ENCODE data around the gene CASTOR1.

Gene CASTOR1

DNA sequence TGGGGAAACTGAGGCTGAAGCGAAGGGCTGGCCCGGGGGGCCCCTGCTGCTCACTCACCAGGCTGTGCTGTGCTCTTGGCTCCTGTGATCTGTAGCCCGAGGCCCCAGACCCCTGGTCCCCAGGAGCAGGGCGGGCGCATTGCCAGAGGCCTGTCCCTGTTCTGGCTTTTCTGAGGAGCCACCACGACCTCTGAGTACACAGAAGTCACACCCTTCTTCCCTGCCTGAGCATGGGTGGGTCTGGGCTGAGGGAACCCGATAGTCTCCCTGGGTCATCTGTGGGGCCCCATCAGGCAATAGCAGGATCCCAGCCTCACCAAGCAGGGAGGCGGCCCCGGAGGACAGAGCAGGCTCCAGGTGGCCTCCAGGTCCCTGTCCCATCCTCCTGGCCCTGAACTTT is 5.1 kb downstream of the CASTOR1 start:
- DNase-seq: no peak

DNA sequence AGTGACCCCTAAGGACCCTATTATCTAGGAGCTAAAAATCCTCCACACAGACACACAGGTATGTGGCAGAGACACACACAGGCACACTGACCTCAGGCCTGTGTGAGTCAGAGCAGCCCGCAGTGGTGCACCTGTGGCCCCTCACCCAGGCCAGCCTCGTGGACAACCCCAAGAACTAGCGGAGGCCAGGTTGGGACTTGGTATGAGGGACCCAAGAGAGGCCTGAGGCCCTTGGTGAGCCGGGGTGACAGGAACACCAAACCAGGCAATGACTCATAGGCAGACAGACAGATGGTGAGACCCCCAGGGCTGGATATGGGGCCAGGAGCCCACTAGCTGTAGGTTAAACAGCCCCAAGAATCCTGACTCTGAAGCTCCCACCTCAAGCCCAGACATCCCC is 6.0 kb downstream of the CASTOR1 start:
- no peak for DNase-seq

DNA sequence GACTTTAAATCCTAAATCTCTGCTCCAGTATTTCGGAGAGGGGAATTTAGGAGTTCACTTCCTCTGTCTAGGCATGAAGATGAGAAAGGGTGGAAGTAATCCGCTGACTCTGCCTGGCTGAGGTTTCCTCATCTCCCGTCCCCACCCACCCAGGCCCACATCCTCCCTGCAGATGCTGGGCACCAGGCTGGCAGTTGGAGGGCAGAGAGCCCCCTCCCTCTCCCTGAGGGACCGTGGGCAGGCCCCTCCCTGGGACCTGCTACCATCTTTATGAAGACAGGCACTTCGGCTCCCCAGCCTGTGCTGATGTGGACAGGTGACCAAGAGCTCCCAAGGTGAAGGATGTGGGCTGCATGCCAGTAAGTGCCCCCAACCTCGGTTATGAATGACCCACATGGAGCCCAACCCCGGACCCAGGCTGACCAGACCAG is 6.7 kb downstream of the CASTOR1 start:
- no peak for DNase-seq

DNA sequence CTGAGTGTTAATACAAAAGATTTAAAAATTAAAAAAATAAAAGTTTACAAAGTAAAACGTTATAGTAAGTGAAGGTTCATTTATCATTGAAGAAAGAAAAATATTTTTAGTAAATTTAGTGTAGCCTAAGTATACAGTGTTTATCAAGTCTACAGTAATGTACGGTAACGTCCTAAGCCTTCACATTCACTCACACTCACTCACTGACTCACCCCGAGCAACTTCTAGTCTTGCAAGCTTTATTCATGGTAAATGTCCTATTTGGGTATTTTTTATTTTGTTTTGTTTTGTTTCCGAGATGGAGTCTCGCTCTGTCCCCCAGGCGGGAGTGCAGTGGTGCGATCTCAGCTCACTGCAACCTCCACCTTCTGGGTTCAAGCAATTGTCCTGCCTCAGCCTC is 8.8 kb downstream of the CASTOR1 start:
- no peak for DNase-seq

DNA sequence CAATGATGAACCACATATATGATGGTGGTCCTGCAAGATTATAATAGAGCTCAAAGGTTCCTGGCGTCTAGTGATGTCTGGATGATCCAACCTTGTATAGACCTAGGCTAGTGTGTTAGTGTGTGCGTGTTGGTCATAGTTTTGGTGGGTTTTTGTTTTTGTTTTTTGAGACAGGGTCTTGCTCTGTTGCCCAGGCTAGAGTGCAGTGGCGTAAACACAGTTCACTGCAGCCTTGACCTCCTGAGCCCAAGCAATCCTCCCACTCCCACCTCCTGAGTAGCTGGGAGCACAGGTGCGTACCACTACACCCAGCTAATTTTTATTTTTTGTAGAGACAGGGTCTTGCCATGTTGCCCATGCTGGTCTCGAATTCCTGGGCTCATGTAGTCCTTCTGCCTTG is 9.4 kb downstream of the CASTOR1 start:
- DNase-seq: no peak

DNA sequence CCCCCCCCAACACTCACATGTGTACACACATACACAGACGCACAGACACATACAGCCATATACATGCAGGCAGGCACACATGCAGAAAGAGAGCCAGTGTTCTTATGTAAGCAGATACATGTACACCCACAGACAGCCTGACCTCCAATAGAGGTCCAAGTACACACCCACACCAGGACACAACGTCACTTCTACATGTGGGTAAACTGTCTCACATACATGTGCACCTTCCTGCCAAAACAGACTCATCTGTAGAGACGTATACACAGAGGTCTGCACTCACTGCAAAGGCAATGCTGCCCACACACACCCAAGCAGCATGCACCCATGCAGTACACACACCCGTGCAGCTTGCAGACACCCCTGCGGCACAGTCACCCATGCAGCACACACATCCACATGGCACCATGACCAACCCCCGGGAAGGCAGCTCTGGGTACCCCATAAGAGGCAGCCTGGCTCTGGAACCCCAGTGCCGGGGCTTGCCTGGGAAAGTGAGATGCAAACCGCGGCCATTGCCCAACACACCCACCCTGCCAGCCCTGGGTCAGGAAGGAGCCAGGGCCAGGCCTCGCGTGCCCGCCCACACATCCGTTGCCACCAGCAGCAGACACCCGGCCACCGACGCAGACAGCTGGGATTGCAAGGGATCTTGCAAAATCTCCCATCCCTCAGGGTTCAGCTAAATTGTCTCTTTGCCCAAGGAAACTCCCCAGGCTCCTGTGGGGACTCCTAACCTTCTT is 10.1 kb downstream of the CASTOR1 start:
- DNase-seq: no peak

DNA sequence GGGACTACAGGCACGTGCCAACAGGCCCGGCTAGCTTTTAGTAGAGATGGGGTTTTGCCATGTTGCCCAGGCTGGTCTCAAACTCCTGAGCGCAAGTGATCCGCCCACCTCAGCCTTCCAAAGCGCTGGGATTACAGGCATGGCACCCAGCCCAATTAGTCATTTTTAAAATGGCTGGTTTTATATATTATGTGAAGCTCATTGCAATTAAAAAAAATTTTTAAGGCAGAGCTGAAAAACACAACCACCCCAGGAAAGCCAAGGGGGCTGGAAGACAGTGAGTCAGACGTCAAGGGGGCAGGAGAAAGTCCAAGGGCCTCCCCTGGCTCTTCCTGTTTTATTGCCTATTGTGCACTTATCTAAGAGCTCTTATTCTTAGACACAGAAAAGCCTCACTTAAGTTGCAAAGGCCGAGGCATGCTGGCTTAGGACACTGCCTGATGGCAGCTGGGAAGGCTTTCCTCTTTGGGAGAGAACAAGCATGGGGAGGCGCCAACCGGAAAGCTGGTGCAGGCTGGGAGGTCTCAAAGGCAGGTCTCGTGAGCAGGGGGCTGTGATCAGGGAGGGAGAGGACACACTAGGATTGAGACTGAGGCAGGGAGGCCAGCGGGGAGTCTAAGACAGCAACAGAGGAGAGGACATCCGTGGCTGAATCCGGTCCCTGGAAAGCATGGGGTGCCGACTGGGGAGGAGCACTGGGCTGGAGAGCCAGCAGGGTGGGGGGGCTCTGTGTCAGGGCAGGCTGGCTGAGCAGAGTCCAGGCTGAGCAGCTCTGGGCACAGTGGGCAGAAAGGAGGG is 11.6 kb downstream of the CASTOR1 start:
- DNase-seq: no peak

DNA sequence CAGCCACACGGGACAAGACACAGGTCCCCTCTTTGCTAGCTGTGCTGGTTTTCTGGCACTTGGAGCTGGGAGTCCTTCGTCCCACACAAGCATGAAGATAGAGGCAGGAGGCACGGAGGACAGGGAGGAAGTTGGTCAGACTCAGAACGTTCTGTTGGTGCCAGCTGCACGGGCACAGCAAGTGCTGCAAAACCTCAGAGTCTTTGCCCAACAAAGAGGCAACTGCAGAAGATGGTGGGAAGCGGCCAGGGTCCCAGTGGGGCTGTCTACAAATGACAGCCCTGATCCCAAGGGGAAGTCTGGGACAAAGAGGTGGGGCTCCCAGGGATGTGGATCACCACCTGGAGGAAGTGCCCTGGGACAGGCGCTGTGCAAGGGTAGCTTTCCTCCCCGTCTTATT is 13.3 kb downstream of the CASTOR1 start:
- DNase-seq: no peak

DNA sequence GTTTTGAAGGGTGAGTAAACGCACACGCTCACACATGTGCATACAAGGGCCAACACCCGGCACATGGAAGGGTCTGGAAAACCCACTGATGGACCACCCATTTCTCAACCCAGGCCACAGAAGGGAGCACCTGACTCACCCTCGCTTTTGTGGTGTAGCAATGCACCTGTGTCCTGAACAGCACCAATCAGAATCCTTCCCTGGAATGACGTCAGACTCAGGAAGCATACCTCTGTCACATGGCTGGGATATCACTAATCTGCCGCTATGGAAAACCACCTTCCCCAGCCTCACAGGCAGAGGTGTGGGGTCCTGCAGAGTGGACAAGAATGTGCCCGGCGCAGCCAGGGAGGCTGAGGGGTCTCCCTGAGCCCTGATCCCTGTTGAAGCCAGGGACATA is 13.7 kb downstream of the CASTOR1 start:
- no peak for DNase-seq

DNA sequence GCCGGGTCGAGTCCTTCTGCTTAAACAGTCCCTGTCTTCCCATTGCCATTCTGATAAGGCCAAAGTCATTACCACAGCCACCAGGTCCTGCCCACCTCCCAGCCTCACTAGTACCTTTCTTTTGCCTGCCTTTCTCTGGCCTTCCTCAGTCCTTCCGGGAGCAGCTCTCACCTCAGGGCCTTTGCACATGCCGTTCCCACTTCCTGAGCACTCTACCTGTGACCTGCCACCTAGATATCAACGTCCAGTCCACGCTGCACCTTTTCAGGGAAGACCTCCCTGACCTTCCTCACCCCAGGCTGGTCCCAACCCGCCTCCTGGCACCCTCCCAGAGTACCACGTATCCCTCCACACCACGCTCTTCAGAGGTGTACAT is 14.9 kb downstream of the CASTOR1 start:
- DNase-seq: no peak

DNA sequence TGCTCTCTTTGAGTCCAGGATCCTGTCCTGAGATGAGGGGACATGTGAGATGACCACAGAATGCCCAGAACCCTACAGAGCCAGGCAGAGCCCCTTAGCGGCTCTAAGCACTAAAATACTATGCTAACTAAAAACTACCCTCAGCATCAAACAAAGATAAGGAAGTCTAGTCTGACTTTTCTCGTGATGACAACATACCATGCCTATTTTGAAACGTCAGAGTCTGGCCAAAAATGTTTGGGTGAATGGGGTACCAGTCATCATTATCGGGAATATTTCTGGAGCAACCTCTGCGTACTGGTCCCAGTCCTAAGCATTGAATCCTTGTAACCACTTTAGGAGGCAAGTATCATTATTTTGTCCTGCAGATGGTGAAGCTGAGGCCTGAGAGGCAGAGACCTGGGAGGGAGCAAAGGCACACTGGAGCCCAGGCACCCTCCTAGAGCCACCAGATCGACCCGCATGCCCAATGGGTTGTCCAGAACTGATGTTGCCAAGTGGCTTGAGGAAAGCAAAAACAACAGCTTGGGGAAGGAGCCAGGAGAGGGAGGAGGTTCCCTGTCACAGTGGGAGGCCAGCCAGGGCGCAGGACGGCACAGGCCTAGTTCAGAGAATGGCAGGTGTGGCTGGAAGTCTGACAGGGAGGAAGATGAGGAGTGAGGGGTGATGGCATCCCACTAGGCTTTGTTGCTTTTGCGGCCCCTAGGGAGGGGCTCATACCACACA is 15.4 kb downstream of the CASTOR1 start:
- DNase-seq: no peak

DNA sequence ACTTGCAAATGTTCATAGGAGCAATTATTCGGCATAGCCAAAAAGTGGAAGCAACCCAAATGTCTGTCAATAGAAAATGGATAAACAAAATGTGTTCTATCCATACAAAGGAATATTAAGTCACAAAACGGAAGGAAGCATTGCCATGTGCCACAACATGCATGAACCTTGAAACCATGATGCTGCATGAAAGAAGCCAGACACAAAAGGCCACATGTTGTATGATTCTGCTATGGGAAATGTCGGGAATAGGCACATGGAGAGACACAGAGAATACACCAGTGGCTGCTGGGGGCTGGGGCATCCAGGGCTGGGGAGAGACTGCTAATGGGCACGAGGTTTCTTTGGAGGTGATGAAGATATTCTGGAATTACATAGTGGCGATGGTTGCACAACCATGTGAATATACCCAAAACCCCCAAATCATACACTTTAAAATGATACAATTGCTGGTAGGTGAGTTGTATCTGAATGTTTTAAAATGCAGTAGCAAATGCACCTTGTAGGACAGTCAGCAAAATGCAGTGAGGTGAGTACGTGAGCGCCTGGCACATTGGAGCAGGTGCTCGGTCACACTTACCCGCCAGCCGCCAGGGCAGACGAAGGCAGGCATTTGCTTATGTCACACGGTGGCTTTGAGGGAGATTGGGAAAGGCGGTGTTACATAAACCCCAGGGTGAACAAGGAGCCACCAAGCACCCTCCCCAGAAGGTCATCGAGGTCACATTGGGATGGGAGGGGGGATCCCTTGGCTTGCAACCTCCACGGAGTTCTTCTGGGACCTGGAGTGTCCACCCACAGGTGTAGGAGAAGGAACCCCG is 16.3 kb downstream of the CASTOR1 start:
- no peak for DNase-seq

DNA sequence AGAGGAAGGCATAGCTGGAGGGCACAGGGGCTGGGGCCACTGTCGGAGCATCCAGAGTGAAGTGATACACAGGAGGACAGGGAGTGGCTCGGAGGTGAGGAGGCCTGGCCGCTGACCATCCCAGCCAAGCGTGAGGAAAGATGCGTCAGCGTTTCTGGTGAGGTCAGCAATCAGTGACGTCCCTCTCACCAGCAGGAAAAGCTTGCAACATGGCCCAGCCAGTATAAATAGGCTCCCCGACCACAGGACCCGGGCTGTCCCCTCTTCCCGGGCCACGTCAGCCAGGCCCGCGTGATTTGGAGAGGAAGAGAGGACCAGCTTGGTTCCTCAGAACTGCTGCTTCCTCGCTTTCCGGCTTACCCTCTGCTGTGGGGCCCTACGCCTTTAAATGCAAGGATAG is 18.5 kb downstream of the CASTOR1 start:
- DNase-seq: no peak

DNA sequence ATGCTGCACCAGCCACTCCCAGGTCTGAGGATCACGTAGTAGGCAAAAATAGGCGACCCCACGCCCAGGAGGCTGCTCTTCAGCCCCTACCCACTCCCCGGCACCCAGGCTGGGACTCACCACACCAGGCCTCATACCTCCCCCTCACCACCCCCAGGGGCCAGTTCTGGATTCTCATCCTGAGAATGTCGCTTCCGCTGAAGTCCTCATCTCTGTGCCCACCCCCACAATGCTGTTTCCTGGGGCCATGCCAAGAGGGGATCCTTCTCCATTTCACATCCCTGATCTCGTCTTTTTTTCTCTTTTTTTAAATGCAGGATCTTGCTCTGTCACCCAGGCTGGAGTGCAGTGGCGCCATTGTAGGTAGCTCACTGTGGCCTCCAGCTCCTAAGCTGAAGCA is 21.0 kb downstream of the CASTOR1 start:
- DNase-seq: no peak

DNA sequence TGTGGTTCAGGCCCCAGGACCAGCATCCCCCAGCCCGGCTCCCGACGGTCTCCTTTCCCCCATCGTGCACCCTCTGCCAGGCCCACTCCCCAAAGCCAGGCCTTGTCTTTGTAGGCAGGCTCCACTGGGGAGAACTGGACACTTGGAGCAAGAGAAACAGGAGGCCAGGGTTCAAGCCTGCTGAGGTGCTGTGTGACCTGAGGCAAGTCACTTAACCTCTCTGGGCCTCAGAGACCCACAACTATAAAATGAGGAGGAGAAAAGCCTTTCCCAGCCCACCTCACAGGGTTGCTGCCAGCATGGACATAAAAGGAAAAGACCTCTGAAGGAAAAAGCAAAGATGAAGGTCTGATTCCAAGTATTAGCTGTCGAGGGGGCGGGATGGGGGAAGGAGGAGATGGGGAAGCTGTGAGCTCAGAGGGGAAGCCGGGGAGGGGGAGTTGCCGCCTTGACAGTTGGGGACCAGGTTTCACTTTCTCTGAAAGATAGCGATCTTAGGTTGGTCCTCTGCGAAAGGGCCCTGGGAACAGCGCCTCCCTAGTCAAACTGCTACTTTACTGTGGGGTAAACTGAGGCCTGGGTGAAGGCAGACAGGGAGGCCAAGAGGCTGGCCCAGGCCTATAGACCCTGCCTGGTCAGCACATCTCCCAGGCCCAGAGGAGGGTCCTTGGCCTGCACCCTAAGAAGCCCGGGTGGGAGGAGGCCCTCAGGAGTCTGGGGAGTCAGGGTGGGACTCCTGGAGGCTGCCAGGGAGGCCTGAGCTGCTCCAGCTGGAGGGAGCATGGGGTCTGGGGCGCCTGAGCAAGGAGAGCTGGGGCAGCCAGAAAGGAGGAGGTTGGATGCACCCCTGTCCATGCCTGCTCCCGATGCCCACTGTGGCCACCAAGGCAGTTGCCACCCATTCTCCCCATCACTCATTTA is 21.7 kb downstream of the CASTOR1 start:
- no peak for DNase-seq

DNA sequence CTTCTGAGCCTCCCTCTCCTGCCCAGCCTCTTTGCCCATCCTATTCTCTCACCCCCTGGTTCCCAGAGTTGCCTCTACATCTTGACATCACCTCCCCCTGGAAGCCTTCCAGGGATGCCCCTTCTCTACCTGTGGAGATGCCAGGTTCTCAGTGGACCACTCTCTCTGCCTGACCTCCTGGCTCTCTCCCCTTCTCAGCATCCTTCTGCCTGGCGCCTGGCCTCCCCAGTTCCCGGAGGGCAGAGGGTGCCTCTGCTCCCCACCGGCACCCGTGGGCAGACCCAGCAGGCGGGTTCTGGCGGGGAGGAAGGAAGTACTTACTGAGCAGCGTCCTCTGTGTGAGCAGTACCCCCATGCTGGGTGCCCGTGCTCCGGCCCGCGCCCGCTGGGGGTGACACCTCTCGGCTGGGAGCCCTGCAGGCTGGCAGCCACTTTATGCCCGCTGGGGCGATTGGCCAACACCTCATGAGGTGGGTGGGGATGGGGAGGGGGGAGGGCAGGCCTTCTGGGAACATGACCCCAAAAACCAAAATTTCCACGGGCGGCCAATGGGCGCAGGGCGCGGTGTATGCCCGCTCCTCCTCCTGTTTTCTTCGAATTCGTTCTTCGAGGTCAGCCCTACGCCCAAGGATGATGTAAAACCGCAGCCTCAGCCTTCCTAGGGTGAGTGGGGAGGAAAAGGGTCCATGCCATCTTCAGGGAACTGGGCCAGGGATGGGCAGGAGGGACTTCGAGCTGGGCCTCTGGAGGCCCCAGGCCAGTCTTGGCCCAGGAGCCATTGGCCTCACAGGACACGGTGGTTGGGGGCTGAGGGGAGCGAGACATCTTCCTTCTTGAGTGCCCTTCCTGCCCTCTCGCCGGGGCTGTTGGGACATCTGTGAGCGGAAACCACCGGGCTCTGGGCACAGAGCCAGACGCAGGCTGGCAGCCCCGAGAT is 22.6 kb downstream of the CASTOR1 start, which contains the start of gene OSM:
Gene OSM (minus strand): TSS at position 407 of the 937 bp plus-strand sequence. CDS start 52 bp downstream, at position 355.
- no peak for DNase-seq

DNA sequence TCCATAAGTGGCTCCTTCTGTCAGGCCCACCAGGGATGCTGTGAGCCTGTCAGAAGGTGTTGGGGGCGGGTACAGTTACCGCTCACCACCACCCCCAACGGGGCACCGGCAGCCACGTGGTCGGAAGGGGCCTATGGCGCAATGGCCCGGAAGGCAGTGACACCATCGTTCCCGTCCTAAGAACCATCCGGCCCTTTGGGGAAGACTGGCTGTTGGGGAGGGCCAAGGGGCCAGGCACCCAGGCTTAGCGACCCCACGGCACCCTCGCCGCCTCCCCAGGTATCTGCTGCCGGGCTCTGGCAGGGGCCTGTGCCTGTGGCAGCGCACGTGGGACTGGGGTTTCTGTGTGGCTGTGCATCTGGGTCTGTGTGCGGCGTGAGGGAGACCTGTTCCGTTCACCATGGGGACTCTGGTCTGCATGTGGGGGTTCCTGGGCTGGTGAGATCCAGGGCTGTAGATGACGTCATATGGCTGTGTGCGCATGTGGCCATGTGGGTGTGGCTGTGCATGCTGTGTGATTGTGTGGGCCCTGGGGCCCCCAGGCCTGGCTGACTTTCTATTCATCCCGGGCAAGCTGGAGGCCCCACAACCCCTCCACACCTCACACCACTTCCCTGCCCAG is 23.4 kb downstream of the CASTOR1 start:
- DNase-seq: no peak

DNA sequence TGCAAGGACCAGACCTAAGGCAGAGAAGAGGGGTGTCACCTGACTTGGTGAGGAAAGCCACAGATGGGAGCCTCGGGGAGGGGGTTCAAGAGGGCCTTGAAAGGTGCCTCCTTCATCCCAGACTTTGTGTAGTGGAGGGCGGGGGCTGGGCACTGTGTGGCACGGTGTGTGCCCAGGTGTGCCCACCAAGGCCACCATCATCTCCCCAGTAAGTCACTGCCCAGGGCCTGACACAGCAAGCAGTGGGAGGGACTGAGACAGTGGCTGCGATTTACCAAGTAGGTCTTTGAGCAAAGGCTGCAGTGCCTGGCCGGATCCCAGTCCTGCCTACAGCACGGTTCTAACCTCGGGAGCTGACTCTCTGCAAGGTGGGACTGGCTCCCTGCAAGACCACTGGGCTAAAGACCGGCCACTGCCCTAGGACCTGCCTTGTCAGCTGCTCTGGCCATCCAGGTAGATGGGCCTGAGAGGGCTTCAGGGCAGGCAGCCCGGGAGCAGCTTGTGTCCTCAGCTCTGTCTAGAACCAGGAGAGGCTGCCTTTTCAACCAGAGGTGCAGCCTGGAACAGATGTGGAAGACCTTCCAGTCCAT is 24.1 kb downstream of the CASTOR1 start:
- no peak for DNase-seq

DNA sequence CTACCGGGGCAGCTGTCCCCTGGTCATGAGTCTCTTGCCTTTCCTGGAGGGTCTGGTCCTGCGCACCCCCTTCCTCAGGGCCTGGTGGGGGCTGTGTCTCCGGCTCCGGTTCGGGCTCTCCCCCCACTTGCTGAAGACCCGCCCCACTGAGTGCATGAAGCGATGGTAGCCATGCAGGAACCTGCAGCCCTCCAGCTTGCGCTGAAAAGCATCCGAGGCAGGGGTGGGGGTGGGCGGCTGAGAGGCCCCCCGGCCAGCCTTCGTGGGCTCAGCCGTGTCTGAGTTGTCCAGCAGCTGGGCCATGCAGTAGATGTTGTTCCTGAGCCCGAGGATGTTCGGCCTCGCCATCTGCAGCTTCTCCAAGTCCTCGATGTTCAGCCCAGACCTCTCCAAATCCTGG is 25.4 kb downstream of the CASTOR1 start:
- no peak for DNase-seq

Measured in NCI-H1694 (cell line).